ENCODE results near the gene VEGFA. TPM values are rescaled to one million over a fixed set of nuclear protein-coding genes. Genes with fewer than 3 reads are reported as not detected.

Gene VEGFA
- polyA plus RNA-seq, 1 donor from 2014 or later: 7.3 TPM

DNA sequence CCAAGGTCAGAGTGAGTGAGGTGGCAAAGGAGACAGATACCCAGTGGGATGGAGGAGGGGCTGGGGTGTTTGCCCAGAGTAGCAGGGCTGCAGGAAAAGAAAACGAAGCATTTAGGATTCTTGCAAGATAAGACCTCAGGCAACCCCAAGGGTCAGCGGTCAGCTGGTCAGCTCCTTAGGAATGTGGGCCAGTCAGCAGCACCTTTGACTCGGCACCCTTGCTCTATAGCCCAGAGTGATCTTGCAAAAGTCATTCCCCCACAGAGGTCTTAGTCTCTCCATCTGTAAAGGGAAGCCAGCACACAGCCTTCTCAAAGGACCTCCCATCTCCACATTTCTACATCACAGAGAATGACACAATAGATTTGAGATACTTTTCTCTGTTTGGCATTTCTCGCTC lies 56.7 kb downstream of the VEGFA start:
- Histone ChIP-seq H3K9ac (ENCODE audit: low read length) (no peak overlapping the region), H2AFZ (ENCODE audit: low read depth, low read length) (no peak overlapping the region), H3K4me3 (ENCODE audit: low read length) (no peak overlapping the region), H3K36me3 (ENCODE audit: insufficient read depth, low read length) (no peaks in the 10 kb centered on the region), H3F3A (ENCODE audit: insufficient read depth, low read length, poor library complexity, severe bottlenecking) (no peaks in the 10 kb centered on the region), H3K27ac (ENCODE audit: low read length) (no peak overlapping the region), H3K9me3 (ENCODE audit: low read length) (no peaks in the 10 kb centered on the region), H3K27me3 (ENCODE audit: insufficient read depth, low read depth, low read length) (no peaks in the 10 kb centered on the region), H3K4me2 (ENCODE audit: low read length) (no peak overlapping the region), H3K79me2 (replicated peaks; ENCODE audit: insufficient read depth, low read length) (no peaks in the 10 kb centered on the region), H3K9me2 (ENCODE audit: insufficient read depth, low read length) (no peaks in the 10 kb centered on the region), H4K20me1 (ENCODE audit: insufficient read depth) (no peaks in the 10 kb centered on the region)
- TF ChIP-seq, protein P1, sequence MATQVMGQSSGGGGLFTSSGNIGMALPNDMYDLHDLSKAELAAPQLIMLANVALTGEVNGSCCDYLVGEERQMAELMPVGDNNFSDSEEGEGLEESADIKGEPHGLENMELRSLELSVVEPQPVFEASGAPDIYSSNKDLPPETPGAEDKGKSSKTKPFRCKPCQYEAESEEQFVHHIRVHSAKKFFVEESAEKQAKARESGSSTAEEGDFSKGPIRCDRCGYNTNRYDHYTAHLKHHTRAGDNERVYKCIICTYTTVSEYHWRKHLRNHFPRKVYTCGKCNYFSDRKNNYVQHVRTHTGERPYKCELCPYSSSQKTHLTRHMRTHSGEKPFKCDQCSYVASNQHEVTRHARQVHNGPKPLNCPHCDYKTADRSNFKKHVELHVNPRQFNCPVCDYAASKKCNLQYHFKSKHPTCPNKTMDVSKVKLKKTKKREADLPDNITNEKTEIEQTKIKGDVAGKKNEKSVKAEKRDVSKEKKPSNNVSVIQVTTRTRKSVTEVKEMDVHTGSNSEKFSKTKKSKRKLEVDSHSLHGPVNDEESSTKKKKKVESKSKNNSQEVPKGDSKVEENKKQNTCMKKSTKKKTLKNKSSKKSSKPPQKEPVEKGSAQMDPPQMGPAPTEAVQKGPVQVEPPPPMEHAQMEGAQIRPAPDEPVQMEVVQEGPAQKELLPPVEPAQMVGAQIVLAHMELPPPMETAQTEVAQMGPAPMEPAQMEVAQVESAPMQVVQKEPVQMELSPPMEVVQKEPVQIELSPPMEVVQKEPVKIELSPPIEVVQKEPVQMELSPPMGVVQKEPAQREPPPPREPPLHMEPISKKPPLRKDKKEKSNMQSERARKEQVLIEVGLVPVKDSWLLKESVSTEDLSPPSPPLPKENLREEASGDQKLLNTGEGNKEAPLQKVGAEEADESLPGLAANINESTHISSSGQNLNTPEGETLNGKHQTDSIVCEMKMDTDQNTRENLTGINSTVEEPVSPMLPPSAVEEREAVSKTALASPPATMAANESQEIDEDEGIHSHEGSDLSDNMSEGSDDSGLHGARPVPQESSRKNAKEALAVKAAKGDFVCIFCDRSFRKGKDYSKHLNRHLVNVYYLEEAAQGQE (IDR thresholded peaks at IDR 0.05; ENCODE audit: borderline replicate concordance): no peak
- TF ChIP-seq TAF1 (IDR thresholded peaks at IDR 0.05; ENCODE audit: low read depth) (no peak), MXI1 (conservative IDR thresholded peaks at IDR 0.05; ENCODE audit: poor library complexity, severe bottlenecking) (no peak), POLR2AphosphoS5 (IDR thresholded peaks at IDR 0.05) (no peak), EZH2 (IDR thresholded peaks at IDR 0.05; ENCODE audit: borderline replicate concordance, insufficient read depth, low read length, poor library complexity, severe bottlenecking) (no peak)
- TF ChIP-seq, protein P2, sequence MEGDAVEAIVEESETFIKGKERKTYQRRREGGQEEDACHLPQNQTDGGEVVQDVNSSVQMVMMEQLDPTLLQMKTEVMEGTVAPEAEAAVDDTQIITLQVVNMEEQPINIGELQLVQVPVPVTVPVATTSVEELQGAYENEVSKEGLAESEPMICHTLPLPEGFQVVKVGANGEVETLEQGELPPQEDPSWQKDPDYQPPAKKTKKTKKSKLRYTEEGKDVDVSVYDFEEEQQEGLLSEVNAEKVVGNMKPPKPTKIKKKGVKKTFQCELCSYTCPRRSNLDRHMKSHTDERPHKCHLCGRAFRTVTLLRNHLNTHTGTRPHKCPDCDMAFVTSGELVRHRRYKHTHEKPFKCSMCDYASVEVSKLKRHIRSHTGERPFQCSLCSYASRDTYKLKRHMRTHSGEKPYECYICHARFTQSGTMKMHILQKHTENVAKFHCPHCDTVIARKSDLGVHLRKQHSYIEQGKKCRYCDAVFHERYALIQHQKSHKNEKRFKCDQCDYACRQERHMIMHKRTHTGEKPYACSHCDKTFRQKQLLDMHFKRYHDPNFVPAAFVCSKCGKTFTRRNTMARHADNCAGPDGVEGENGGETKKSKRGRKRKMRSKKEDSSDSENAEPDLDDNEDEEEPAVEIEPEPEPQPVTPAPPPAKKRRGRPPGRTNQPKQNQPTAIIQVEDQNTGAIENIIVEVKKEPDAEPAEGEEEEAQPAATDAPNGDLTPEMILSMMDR (IDR thresholded peaks at IDR 0.05; ENCODE audit: poor library complexity, severe bottlenecking): no peak

DNA sequence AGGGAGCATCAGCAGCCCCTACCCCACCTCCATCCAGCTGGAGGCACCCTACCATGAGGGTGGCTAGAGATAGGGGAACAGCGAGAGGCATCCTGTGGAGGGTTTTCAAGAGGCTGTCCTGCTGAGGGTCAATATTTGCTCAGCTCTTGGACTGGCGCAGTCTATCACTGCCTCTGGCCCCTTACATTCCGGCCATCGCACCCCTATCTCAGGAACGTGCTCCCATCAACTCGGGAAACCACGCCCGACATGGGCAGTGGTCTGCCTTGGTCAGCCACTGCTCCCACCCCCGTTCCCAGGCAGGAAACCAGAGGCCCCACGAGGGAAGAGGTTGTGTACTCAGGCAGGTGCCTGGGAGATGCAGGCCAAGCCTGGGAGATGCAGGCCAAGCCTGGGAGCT lies 57.9 kb downstream of the VEGFA start:
- Histone ChIP-seq H3K9ac (ENCODE audit: low read length) (no peak overlapping the region), H3K4me2 (ENCODE audit: low read length) (no peak overlapping the region), H3K27ac (ENCODE audit: low read length) (no peak overlapping the region), H3K9me3 (ENCODE audit: low read length) (no peaks in the 10 kb centered on the region), H3F3A (ENCODE audit: insufficient read depth, low read length, poor library complexity, severe bottlenecking) (no peaks in the 10 kb centered on the region), H3K4me3 (ENCODE audit: low read length) (no peak overlapping the region), H3K9me2 (ENCODE audit: insufficient read depth, low read length) (no peaks in the 10 kb centered on the region), H3K79me2 (replicated peaks; ENCODE audit: insufficient read depth, low read length) (no peaks in the 10 kb centered on the region), H4K20me1 (ENCODE audit: insufficient read depth) (no peaks in the 10 kb centered on the region), H3K27me3 (ENCODE audit: insufficient read depth, low read depth, low read length) (no peaks in the 10 kb centered on the region), H2AFZ (ENCODE audit: low read depth, low read length) (no peak overlapping the region), H3K36me3 (ENCODE audit: insufficient read depth, low read length) (no peaks in the 10 kb centered on the region)
- TF ChIP-seq TAF1 (IDR thresholded peaks at IDR 0.05; ENCODE audit: low read depth) (no peak), EP300 (conservative IDR thresholded peaks at IDR 0.05; ENCODE audit: poor library complexity, severe bottlenecking) (no peak), MXI1 (conservative IDR thresholded peaks at IDR 0.05; ENCODE audit: poor library complexity, severe bottlenecking) (no peak), SMC3 (conservative IDR thresholded peaks at IDR 0.05; ENCODE audit: poor library complexity) (no peak), EZH2 (IDR thresholded peaks at IDR 0.05; ENCODE audit: borderline replicate concordance, insufficient read depth, low read length, poor library complexity, severe bottlenecking) (no peak), RAD21 (conservative IDR thresholded peaks at IDR 0.05) (no peak), POLR2AphosphoS5 (IDR thresholded peaks at IDR 0.05) (no peak)
- TF ChIP-seq, protein P1 (IDR thresholded peaks at IDR 0.05; ENCODE audit: borderline replicate concordance): no peak
- TF ChIP-seq, protein P2 (IDR thresholded peaks at IDR 0.05; ENCODE audit: poor library complexity, severe bottlenecking): no peak

All from neural cell (in vitro differentiated cells).